Suprapubic skin (tissue), 4 donors: Measurements from ENCODE around the gene EFNA2.

ENCODE experiments used
- EP300 ChIP-seq: sonication (generic); formaldehyde crosslinking; IDR thresholded peaks from one replicate; pipeline ENCODE4 v1.6.1; 2017; ENCODE audit warnings: antibody characterized with exemption
- POLR2A ChIP-seq, 2 donors: fragments of 450-650 bp; IDR thresholded peaks; one replicate each; pipeline ENCODE4 v1.6.1; 2017; ENCODE audit warnings: antibody characterized with exemption in 2 of 2, mild to moderate bottlenecking in 2 of 2, moderate library complexity in 2 of 2
- POLR2AphosphoS5 ChIP-seq, 3 donors: sonication (generic); formaldehyde crosslinking; IDR thresholded peaks; one replicate each; pipeline ENCODE4 v1.6.1; 2017; ENCODE audit warnings: antibody characterized with exemption in 3 of 3
- TF ChIP-seq, protein P1 (sequence below), 2 donors: fragments of 200-600 bp in 1 of 2; fragments of 450-650 bp in 1 of 2; sonication (generic) in 1 of 2; IDR thresholded peaks; one replicate each; pipeline ENCODE4 v1.5.1; 2016 to 2019; ENCODE audit warnings: antibody characterized with exemption in 2 of 2, mild to moderate bottlenecking in 1 of 2, moderate library complexity in 1 of 2

- no peak for TF ChIP-seq POLR2A (IDR thresholded peaks at IDR 0.05)
- TF ChIP-seq, protein P1, sequence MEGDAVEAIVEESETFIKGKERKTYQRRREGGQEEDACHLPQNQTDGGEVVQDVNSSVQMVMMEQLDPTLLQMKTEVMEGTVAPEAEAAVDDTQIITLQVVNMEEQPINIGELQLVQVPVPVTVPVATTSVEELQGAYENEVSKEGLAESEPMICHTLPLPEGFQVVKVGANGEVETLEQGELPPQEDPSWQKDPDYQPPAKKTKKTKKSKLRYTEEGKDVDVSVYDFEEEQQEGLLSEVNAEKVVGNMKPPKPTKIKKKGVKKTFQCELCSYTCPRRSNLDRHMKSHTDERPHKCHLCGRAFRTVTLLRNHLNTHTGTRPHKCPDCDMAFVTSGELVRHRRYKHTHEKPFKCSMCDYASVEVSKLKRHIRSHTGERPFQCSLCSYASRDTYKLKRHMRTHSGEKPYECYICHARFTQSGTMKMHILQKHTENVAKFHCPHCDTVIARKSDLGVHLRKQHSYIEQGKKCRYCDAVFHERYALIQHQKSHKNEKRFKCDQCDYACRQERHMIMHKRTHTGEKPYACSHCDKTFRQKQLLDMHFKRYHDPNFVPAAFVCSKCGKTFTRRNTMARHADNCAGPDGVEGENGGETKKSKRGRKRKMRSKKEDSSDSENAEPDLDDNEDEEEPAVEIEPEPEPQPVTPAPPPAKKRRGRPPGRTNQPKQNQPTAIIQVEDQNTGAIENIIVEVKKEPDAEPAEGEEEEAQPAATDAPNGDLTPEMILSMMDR (IDR thresholded peaks at IDR 0.05): no peak
- no peak for TF ChIP-seq EP300
- TF ChIP-seq POLR2AphosphoS5 (IDR thresholded peaks at IDR 0.05): no peak
These were observed 28.3 kb downstream of the EFNA2 start for GRCh38 chr19:1313695-1314613.
